ENCODE results near the gene ASB10. TPM values are rescaled to one million over a fixed set of nuclear protein-coding genes. Genes with fewer than 3 reads are reported as not detected.

ASB10 gene
- total and polyA plus RNA-seq, 2 experiments from 2014 or later: not detected

- H3K4me2 ChIP-seq: no peak overlapping the region
- no peak overlapping the region for H2AFZ ChIP-seq
- H3K27ac ChIP-seq (ENCODE audit: low read depth): no peak overlapping the region
- TF ChIP-seq NANOG (IDR thresholded peaks at IDR 0.05; ENCODE audit: borderline replicate concordance): no peak
- TF ChIP-seq, protein P1, sequence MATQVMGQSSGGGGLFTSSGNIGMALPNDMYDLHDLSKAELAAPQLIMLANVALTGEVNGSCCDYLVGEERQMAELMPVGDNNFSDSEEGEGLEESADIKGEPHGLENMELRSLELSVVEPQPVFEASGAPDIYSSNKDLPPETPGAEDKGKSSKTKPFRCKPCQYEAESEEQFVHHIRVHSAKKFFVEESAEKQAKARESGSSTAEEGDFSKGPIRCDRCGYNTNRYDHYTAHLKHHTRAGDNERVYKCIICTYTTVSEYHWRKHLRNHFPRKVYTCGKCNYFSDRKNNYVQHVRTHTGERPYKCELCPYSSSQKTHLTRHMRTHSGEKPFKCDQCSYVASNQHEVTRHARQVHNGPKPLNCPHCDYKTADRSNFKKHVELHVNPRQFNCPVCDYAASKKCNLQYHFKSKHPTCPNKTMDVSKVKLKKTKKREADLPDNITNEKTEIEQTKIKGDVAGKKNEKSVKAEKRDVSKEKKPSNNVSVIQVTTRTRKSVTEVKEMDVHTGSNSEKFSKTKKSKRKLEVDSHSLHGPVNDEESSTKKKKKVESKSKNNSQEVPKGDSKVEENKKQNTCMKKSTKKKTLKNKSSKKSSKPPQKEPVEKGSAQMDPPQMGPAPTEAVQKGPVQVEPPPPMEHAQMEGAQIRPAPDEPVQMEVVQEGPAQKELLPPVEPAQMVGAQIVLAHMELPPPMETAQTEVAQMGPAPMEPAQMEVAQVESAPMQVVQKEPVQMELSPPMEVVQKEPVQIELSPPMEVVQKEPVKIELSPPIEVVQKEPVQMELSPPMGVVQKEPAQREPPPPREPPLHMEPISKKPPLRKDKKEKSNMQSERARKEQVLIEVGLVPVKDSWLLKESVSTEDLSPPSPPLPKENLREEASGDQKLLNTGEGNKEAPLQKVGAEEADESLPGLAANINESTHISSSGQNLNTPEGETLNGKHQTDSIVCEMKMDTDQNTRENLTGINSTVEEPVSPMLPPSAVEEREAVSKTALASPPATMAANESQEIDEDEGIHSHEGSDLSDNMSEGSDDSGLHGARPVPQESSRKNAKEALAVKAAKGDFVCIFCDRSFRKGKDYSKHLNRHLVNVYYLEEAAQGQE (IDR thresholded peaks at IDR 0.05; ENCODE audit: unreplicated experiment): no peak
- TF ChIP-seq STAT1 (IDR thresholded peaks at IDR 0.05; ENCODE audit: unreplicated experiment): no peak
- TF ChIP-seq EZH2phosphoT487 (IDR thresholded peaks at IDR 0.05; ENCODE audit: unreplicated experiment): no peak
- TF ChIP-seq ZNF114 (CRISPR knock-in tag; IDR thresholded peaks at IDR 0.05): no peak
- no peak for TF ChIP-seq EZH2 (IDR thresholded peaks at IDR 0.05; ENCODE audit: low read depth, unreplicated experiment)
- no peak for TF ChIP-seq ZNF462 (CRISPR knock-in tag; IDR thresholded peaks at IDR 0.05)
- no peak for TF ChIP-seq POLR2AphosphoS5 (IDR thresholded peaks at IDR 0.05; ENCODE audit: low read depth)
- TF ChIP-seq CTCF (conservative IDR thresholded peaks at IDR 0.05; ENCODE audit: low read depth in 2 of 2): no peak
- no peak for TF ChIP-seq JUNB (IDR thresholded peaks at IDR 0.05; ENCODE audit: unreplicated experiment)
- TF ChIP-seq ZNF331 (CRISPR knock-in tag; IDR thresholded peaks at IDR 0.05; ENCODE audit: low read depth): no peak
- TF ChIP-seq CREB1 (CRISPR knock-in tag; IDR thresholded peaks at IDR 0.05; ENCODE audit: low read depth): no peak
- Mint-ChIP-seq H3K27me3 (ENCODE audit: insufficient read depth, low read depth, poor library complexity) (peaks cover 6% of the 10 kb centered on the region), H3K4me1 (no peaks in the 10 kb centered on the region), H3K4me3 (no peak overlapping the region), H3K27ac (no peak overlapping the region), H3K9me3 (no peaks in the 10 kb centered on the region), H3K36me3 (ENCODE audit: low read depth) (no peaks in the 10 kb centered on the region)
- no peaks in the 10 kb centered on the region for H3K4me1 ChIP-seq (ENCODE audit: insufficient read depth)
- no peaks in the 10 kb centered on the region for H3K79me2 ChIP-seq (replicated peaks; ENCODE audit: insufficient read depth)
- H4K20me1 ChIP-seq (replicated peaks; ENCODE audit: insufficient read depth): no peaks in the 10 kb centered on the region
- H3K36me3 ChIP-seq (ENCODE audit: insufficient read depth): no peaks in the 10 kb centered on the region
- no peak overlapping the region for H3K4me3 ChIP-seq
- peak; percentile 44 for ATAC-seq
- H3K9me2 ChIP-seq (ENCODE audit: insufficient read depth): no peaks in the 10 kb centered on the region
- H3F3A ChIP-seq (replicated peaks; ENCODE audit: low read depth): no peaks in the 10 kb centered on the region
- DNase-seq (ENCODE audit: low spot score): no peak
- no peaks in the 10 kb centered on the region for H3K27me3 ChIP-seq (ENCODE audit: insufficient read depth)
These were observed 1.0 kb downstream of the ASB10 start for GRCh38 chr7:151185762-151186639.
